HEK293T (cell line): ENCODE measurements around the gene RASAL3.

Experiments used
- ARNT ChIP-seq: fragments of 450-650 bp; IDR thresholded peaks from 2 replicates; pipeline ENCODE4 v1.6.1; 2017; ENCODE audit warnings: mild to moderate bottlenecking
- BHLHE40 ChIP-seq: fragments of 450-650 bp; IDR thresholded peaks from 2 replicates; pipeline ENCODE4 v1.6.1; 2016; ENCODE audit warnings: mild to moderate bottlenecking, moderate library complexity, borderline replicate concordance
- ELF4 ChIP-seq: fragments of 450-650 bp; IDR thresholded peaks from 2 replicates; pipeline ENCODE4 v1.6.1; 2017; ENCODE audit warnings: antibody characterized with exemption
- FOXA1 ChIP-seq: fragments of 450-650 bp; IDR thresholded peaks from 2 replicates; pipeline ENCODE4 v1.6.1; 2016; ENCODE audit warnings: mild to moderate bottlenecking
- FOXK2 ChIP-seq: fragments of 450-650 bp; IDR thresholded peaks from 2 replicates; pipeline ENCODE4 v1.6.1; 2016; ENCODE audit warnings: mild to moderate bottlenecking
- FOXM1 ChIP-seq: fragments of 450-650 bp; IDR thresholded peaks from 2 replicates; pipeline ENCODE4 v1.6.1; 2017; ENCODE audit warnings: mild to moderate bottlenecking, borderline replicate concordance
- HDGF ChIP-seq: fragments of 450-650 bp; IDR thresholded peaks from 2 replicates; pipeline ENCODE4 v1.6.1; 2017; ENCODE audit warnings: antibody characterized with exemption, borderline replicate concordance
- L3MBTL2 ChIP-seq: fragments of 450-650 bp; conservative IDR thresholded peaks from 2 replicates; pipeline ENCODE4 v1.6.1; 2016; ENCODE audit warnings: mild to moderate bottlenecking
- PKNOX1 ChIP-seq: fragments of 450-650 bp; IDR thresholded peaks from 2 replicates; pipeline ENCODE4 v1.6.1; 2016
- SP1 ChIP-seq: fragments of 450-650 bp; IDR thresholded peaks from 2 replicates; pipeline ENCODE4 v1.6.1; 2017
- TARDBP ChIP-seq: fragments of 450-650 bp; IDR thresholded peaks from 2 replicates; pipeline ENCODE4 v1.6.1; 2016
- ZNF384 ChIP-seq: fragments of 450-650 bp; IDR thresholded peaks from 2 replicates; pipeline ENCODE4 v1.6.1; 2016

- no peak for TF ChIP-seq FOXM1
- TF ChIP-seq SP1: no peak
- TF ChIP-seq BHLHE40: no peak
- no peak for TF ChIP-seq FOXA1
- no peak for TF ChIP-seq L3MBTL2
- TF ChIP-seq HDGF: no peak
- no peak for TF ChIP-seq FOXK2
- TF ChIP-seq TARDBP: no peak
- no peak for TF ChIP-seq ZNF384
- no peak for TF ChIP-seq PKNOX1
- no peak for TF ChIP-seq ELF4
- TF ChIP-seq ARNT: no peak
These were observed 28.1 kb downstream of the RASAL3 start for GRCh38 chr19:15436012-15436825.
